H1 (cell line): ENCODE data around the gene RAB33A.

Source experiments
- BRCA1 ChIP-seq: IDR thresholded peaks from 2 replicates; pipeline ENCODE4 v1.6.1; 2012; ENCODE audit warnings: low read depth, low read length, improper control_type of control experiment
- CHD2 ChIP-seq: IDR thresholded peaks from 2 replicates; pipeline ENCODE4 v1.6.1; 2012; ENCODE audit warnings: low read length, improper control_type of control experiment
- EZH2 ChIP-seq: fragments of 200-600 bp; sonication (generic); IDR thresholded peaks from 2 replicates; pipeline ENCODE4 v1.7.1; 2012; ENCODE audit warnings: low read depth, mild to moderate bottlenecking, moderate library complexity, low read length, inconsistent platforms; ENCODE audit not compliant: severe bottlenecking
- HDAC2 ChIP-seq, 2 experiments: fragments of 300-600 bp in 1 of 2; sonication (generic) in 1 of 2; IDR thresholded peaks; 2 replicates each; pipeline ENCODE4 v1.6.1; 2011 to 2012; ENCODE audit warnings: low read depth in 2 of 2, low read length in 2 of 2, mild to moderate bottlenecking in 2 of 2, moderate library complexity in 2 of 2, borderline replicate concordance in 1 of 2, inconsistent platforms in 1 of 2
- KDM1A ChIP-seq: fragments of 200-600, 300-600 bp; sonication (generic); IDR thresholded peaks from 2 replicates; pipeline ENCODE4 v1.7.1; 2016; ENCODE audit warnings: mild to moderate bottlenecking, low read length, borderline replicate concordance
- RAD21 ChIP-seq, 2 experiments: IDR thresholded peaks in 1 of 2; conservative IDR thresholded peaks in 1 of 2; 2 replicates each; pipeline ENCODE4 v1.6.1; 2011; ENCODE audit warnings: low read depth in 2 of 2, low read length in 2 of 2, improper control_type of control experiment in 1 of 2, inconsistent platforms in 1 of 2, mild to moderate bottlenecking in 1 of 2, moderate library complexity in 1 of 2
- TF ChIP-seq, protein P1 (sequence below): IDR thresholded peaks from 2 replicates; pipeline ENCODE4 v1.6.1; 2011; ENCODE audit warnings: low read length, improper control_type of control experiment

DNA sequence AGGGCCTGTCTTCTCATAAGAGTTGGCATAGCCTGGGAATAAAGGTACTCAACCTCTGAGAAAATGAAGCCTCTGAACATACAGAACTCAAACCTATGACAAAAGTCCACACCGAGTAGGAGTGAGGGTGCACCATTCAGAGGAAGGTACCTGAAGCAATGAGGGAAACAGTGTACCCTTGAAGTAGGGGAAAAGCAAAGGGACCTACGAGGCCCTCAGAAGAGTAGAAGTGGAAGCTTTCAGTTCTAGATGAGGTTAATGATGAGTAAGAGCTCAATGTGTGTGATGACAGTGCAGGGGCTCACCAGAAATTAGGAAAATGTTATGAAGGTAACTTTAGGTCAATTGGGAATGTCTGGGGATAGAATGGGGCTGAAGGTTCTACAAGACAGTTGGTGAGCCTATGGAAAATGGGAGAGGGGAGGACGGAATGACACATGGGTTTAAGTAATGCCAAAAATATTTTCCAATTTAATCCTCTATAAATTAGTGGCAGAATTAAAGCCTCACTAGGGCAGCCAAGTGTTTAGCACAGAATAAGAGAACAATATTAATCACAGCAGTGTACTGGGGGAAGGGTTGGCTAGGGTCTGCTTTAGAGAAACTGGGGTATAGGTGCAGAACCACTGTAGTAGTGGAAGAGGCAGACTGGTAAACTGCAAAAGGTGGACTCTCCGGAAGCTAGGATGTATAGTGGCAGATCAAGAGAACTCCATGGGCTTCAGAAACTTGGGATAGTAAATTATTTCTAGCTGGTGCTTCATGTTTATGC, 39.8 kb downstream of the RAB33A start:
- TF ChIP-seq KDM1A (no peak), HDAC2 (IDR thresholded peaks at IDR 0.05; ENCODE audit: borderline replicate concordance in 1 of 2, low read depth in 2 of 2, low read length in 2 of 2) (no peak), RAD21 (IDR thresholded peaks at IDR 0.05 in 1 of 2, conservative IDR thresholded peaks at IDR 0.05 in 1 of 2; ENCODE audit: low read depth in 2 of 2, low read length in 2 of 2) (no peak), BRCA1 (no peak), EZH2 (no peak), CHD2 (no peak)
- TF ChIP-seq, protein P1, sequence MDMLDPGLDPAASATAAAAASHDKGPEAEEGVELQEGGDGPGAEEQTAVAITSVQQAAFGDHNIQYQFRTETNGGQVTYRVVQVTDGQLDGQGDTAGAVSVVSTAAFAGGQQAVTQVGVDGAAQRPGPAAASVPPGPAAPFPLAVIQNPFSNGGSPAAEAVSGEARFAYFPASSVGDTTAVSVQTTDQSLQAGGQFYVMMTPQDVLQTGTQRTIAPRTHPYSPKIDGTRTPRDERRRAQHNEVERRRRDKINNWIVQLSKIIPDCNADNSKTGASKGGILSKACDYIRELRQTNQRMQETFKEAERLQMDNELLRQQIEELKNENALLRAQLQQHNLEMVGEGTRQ: no peak
